Middle frontal gyrus (tissue), 1 donor: ENCODE measurements around the gene RNPS1.

Experiments
- DNase-seq: peaks from one replicate; pipeline ENCODE4 v3.0.0-alpha.2; 2015; ENCODE audit warnings: low spot score; ENCODE audit errors: extremely low spot score

The RNPS1 gene

DNA sequence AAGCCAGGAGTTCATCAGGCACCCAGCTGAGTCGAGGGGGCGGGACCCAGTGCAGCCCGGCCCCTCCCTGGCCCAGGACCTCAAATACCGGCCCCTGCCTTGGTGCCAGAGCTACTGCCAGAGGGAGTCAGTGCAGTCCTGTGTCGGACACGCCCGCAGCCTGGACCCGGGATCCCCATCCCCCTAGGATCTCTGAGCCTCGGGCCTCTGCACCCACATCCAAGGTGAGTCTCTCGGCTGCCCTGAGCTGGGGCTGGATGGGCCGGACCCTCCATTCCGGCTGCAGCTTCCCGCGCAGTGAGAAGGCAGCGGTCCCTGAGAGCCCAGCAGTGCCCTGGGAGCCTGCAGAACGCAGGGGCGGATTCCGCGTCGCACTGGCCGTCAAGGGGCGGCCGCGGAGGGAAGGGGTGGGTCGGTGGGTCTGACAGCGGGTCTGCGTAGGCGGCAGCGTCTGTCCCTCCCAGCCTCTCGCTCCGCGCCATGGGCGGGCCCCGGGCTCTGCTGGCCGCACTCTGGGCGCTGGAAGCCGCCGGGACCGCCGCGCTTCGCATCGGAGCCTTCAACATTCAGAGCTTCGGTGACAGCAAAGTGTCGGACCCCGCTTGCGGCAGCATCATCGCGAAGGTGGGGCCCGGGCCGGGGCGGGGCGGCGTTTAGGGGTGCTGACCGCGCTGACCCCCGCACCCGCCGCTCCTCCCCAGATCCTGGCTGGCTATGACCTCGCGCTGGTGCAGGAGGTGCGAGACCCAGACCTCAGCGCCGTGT is 31.4 kb downstream of the RNPS1 start, which contains the start of gene DNASE1L2:
DNASE1L2 (plus strand) TSS at position 108 of the 765 bp plus-strand sequence; CDS start at position 481, 373 bp downstream.
- DNase-seq: no peak

DNA sequence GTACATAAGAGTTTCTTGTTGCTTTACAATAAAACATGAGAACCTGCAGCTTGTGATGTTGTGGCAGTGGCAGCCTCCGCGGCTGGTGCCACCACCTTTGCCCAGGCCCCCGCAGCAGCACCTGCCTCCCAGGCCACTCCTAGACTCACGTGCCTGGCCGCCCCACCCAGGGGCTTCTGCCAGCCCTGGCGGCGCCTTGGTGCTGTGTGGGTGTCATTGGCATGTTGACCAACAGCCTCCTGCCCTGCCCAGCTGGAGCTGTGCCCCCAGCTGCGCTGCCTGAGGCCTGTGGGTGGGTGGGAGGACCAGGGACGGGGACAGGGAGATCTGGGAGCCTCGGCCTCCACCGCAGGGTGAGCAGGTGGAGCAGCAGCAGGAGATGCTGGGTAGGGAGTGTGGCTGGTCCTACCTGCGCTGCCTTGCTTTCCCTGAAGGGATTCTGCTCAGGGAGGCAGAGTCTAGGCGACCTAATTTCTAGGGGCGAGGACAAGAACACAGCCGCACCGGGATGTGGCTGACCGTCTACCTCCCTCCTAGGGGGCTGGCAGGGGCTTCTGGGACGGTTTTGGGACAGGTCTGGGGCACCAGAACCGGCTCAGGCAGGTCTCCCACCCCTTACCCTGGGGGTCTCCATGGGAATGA is 32.1 kb downstream of the RNPS1 start:
- DNase-seq: no peak

DNA sequence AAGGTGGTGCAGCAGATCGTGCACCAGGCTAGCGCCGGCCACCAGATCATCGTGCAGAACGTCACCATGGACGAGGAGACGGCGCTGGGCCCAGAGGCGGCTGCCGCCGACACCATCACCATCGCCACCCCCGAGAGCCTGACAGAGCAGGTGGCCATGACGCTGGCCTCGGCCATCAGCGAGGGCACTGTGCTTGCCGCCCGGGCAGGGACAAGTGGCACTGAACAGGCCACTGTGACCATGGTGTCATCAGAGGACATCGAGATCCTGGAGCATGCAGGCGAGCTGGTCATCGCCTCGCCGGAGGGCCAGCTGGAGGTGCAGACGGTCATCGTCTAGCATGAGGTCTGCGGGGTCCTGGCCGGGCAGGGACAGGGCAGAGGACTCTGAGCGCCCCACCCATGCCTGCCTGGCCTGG is 32.7 kb downstream of the RNPS1 start:
- DNase-seq: no peak

DNA sequence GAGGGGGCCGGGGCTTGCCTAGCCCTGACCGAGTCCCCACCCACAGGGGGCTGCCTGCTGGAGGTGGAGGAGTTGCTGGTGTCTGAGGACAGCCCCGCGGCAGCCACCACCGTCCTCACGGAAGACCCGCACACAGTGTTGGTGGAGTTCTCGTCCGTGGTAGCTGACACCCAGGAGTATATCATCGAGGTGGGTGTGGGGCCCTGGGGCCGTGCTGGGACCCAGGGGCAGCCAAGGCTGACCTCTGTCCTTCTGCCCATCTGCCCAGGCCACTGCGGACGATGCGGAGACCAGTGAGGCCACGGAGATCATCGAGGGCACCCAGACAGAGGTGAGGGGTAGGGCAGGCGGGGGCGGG is 33.1 kb downstream of the RNPS1 start:
- no peak for DNase-seq

DNA sequence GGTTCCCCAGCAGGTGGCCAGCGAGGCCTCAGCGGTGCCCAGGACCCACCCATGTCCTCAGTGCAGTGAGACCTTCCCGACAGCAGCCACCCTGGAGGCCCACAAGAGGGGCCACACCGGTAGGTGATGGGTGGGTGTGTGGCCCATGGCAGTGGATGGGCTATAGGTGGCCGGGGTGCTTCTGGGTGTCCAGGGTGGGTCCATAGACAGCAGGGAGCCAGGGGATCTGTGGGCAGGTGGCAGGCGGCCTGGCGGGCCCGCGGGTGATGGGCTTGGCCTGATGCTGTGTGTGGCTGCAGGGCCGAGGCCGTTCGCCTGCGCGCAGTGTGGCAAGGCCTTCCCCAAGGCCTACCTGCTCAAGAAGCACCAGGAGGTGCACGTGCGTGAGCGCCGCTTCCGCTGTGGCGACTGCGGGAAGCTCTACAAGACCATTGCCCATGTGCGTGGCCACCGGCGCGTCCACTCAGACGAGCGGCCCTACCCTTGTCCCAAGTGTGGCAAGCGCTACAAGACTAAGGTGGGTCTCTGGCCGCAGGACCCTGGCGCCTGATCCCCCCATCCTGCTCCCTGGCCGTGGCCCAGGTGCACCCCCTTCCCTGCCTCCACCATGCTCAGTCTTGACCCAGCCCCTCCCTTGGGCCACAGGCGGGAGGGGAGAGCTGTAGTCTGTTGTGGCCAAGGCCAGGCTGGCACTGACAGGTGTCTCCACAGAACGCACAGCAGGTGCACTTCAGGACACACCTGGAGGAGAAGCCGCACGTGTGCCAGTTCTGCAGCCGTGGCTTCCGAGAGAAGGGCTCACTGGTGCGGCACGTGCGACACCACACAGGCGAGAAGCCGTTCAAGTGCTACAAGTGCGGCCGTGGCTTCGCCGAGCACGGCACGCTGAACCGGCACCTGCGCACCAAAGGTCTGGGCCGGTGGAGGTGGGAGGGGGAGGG is 33.8 kb downstream of the RNPS1 start:
- DNase-seq: no peak

DNA sequence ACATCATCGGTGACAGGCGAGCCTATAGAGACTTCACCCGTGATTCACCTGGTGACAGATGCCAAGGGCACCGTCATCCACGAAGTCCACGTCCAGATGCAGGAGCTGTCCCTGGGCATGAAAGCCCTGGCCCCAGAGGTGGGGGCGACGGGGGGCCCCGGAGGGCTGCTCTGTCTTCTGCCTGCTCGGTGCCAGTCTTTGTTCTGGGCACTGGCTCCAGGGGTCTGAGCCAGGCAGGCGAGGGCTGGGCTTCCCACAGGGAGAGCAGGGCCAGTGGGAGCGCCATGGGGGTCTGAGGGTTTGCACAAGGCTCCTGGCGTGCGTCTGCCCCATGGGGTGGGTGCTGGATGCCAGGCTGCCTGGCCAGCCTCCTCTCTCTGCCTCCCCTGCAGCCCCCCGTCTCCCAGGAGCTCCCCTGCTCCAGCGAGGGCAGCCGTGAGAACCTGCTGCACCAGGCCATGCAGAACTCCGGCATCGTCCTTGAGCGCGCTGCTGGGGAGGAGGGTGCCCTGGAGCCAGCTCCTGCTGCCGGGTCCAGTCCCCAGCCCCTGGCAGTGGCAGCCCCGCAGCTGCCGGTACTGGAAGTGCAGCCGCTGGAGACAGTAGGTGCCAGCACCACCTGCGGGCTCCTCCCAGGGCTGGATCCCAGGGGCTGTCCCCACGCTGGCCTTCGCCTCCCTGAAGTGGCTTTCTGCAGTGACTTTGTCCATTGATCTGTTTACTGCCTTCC is 34.7 kb downstream of the RNPS1 start:
- no peak for DNase-seq

DNA sequence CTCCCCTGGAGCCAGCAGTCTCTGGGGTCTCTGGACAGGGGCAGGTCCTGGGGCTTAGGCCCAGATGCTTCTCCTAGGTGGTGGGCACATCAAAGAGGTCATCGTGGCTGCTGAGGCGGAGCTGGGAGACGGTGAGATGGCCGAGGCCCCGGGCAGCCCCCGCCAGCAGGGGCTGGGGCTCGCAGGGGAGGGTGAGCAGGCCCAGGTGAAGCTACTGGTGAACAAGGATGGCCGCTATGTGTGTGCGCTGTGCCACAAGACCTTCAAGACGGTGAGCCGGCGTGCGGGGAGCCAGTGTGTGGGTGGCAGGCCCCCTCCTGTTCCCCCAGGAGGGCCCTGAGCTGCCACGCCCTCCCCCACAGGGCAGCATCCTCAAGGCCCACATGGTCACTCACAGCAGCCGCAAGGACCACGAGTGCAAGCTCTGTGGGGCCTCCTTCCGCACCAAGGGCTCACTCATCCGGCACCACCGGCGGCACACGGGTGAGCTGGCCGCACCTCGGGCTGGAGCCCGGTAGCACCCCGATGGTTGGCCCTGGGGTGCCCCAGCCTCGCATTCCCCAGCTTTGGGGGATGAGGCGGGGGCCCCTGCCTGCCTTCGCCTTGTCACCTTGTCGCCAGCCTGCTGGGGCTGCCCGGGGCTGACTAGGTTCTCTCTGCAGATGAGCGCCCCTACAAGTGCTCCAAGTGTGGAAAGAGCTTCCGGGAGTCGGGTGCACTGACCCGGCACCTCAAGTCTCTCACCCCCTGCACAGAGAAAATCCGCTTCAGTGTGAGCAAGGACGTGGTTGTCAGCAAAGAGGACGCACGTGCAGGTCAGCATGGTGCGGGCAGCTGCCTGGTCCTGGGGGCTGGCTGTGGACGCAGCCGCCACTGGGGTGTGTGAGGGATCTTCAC is 35.6 kb downstream of the RNPS1 start:
- DNase-seq: no peak

DNA sequence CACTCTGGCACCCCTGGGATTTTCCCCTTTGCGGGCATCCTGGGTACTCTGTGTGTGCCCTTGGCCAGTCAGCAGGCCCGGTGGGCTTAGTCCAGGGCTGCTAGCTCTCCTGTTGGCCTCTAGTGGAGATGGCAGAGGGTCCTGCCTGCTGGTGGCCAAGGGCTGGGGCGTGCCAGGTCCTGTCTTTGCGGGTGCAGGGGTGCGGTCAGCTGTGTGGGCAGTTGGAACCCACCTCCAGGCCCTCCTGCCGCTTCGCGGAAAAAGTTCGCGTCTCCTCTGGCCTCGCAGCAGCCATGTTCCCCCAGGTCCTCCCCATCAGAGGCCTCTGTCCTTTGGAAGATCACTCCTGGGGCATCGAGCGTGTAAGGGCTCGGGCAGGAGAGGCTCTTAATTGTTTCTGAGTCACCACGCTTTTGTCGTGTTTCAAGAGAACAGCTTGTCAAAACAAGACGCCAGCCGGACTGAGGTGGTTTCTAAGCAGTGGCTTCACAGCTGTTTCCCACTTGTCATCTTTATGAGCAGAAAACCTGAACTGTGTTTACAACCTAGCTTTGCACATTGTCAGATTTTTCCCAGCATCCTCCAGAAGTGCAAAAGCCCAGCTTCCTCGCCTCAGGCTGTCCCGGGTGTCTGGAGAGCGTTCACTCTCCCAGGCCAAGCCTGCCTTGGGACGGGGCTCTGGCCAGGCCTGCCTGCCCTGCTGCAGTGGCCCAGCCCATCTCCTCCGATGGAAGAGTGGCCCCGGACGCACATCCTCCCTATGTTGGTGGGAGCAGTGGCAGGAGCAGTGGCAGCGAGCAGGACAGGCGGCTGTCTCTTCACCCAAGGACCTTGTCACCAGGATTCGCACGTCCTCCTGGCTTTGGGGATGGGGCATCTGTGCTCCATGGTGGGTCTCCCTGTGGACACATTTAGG is 36.7 kb downstream of the RNPS1 start:
- DNase-seq: no peak

DNA sequence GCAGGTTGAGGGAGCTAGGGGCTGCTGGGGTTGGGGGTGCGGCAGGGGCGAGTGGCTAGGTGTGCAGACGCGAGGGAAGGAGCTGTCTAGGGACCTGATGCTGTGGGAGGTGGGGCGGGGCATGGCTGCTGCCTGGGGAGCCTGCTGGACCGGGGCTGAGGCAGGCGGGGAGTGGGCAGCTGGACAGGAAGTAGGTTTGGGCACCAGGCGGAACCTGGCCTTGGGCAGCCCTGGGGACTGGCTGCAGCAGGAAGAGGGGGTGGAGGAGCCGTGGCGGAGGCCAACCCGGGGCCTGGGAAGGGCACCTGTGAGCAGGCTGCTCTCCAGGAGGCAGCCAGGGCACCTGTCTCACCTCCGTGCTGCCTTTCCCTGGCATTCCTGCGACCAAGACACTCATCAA is 37.5 kb downstream of the RNPS1 start:
- DNase-seq: no peak

DNA sequence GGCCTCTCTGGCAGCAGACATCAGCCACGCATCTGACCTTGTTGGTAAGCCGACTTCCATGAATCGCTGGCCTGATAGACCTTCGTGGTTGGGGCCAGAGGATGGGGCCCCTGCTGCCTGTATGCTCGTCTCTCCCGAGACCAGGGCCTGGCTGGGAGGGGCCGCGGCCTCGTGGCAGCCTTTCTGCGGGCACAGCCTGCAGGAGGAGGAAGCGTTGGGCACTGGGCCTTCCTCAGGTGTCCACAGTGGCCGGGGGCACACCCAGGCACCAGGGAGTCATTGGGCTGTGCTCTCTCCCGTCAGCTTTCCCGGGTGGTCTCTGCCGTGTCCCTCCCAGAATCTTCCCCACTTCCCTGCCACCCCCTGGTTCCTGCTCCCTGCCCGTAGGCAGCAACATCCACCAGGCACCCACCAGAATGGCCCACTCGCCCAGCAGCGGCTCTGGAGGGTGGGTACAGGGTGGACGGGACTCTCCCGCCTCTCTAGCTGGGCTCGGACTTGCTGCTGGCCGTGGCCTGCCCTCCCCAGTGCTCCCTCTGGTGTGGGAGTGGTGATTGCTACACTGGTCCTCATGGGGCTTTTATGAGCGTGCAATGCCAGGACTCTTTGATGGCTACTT is 38.2 kb downstream of the RNPS1 start:
- DNase-seq: no peak

DNA sequence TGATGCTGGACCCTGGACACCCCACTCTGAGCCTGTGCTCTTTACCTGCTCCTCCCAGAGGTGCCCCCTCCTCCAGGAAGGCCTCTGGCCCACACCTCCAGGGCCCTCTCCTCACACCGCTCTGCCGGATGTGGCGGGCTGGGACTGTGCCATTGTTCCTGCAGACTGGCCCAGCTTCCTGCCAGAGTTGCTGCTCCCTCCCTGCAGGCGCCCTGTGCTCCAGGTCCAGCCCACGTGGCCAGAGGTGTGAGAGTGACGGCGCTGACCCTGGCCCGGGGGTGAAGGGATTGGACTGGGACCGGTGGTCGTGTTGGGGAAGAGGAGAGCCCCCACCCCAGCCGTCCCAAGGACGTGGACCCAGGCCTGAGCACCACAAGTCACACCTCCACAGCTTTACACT is 38.8 kb downstream of the RNPS1 start:
- DNase-seq: no peak

DNA sequence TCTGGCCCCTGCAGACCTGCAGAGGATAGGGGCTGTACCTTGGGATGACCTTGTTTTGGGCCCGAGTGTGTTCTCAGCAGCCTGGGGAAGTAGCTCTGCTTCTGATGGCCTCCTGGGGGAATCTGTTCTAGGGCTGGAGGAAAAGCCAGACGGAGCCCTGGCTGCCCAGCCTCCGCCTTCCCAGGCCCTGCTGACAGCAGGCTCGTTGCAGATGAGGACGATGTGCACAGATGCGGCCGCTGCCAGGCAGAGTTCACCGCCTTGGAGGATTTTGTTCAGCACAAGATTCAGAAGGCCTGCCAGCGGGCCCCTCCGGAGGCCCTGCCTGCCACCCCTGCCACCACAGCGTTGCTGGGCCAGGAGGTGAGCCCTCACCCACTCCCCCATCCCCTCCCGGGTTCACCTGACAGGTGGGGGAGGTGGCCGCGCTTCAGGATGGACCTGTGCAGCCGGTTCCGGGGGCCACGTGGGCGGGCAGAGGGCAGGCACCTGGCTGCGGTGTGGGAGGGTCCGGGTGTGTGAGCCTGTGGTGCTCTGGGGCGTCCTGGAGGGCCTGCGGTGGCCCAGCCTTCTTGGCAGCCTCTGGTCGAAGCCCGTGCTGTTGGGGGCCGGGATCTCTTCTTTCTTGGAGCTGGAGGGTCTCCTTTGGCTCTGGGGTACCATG is 39.6 kb downstream of the RNPS1 start:
- no peak for DNase-seq

DNA sequence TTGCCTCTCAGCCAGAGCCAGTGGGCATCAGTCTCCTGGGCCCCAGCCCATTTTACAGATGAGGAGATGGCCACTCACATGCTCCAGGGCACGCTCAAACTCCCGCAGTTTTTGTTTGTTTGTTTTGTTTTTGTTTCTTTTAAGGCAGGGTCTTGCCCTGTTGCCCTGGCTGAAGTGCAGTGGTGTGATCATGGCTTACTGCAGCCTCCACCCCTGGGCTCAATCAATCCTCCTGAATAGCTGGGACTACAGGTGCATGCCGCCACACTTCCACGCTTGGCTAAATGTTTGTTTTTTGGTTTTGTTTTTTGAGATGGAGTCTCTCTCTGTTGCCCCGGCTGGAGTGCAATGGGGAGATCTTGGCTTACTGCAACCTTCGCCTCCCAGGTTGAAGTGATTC is 41.0 kb downstream of the RNPS1 start:
- DNase-seq: no peak

DNA sequence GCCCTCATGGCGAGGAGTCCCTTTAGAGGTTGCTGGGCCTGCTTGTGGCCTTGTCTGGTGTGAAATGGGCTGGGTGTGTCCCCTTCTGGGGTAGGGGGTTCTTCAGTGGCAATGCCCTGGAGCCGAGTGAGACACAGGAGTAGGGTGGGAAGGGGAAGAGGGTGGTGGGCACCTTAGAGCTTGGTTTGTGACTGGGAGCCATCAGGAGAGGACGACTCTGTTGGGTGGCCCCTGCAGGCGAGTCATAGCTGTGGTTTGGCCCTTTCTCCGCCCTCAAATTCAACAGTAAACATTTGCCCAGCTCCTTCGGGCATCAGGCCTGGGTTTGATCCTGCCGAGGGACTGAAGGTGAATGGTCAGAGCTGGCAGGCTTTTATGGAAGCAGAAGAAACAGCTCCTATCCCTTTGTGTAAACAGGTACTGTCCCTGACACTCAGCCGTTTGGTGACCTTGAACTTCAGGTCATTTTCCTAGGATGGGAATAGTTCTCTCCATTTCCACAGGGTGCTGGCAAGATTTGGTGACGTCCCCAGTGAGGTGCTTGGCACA is 41.6 kb downstream of the RNPS1 start:
- no peak for DNase-seq

DNA sequence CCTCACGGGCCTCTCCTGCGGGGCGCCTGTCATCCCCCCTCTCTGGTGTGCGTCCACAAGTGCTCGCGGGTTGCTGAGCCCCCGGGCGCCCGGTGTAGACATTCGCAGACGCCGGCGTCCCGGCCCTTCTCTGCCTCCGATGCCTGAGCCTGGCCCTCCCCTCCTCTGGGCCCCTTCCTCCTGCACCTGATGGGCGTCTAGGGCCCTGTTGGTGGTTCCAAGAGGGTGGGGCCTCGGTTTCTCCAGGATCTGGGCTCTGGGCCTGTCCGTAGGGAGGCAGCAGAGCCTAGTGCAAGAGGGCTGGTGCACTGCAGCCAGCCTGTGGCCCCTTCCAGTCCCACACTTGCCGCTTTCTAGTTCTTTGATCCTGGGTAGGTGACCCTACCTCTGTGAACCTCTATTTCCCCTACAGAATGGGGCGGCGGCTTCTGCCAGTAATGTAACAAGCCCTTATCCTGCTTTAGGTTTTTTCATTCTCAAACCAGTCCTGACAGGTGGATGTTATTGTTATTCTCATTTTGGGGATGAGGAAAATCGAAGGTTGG is 43.9 kb downstream of the RNPS1 start:
- DNase-seq: no peak

DNA sequence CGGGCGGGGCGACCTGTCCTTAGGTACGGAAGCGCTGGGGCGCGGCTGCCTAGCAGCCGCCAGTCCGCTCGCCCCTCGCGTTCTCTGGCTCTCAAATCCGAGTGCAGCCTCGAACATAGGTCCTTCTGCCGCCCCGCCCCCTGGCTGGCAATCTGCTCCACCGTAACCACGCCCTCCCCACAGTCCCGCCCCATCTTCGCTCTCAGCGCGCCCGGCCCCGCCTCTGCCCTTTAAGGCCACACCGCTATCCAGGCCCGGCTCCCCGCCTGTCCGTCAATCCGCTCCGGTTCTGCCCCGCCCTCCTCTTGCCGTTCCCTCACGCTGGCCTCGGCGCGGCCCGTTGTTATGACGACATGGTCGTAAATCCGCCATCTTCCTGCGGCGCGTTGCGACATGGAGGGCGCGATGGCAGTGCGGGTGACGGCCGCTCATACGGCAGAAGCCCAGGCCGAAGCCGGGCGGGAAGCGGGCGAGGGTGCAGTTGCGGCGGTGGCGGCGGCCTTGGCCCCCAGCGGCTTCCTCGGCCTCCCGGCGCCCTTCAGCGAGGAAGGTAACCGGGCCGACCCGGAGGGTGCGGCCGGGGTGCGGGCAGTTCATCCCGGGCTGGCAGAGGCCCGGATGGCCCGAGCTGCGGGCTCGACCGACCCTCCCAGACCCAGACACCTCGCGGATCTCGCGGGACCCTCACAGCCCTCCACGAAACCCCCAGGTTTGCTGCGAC is 44.5 kb downstream of the RNPS1 start, which contains the start of gene E4F1:
E4F1 (plus strand) TSS at position 371 of the 721 bp plus-strand sequence; CDS start at position 394, 23 bp downstream.
- DNase-seq: peak; percentile 94

DNA sequence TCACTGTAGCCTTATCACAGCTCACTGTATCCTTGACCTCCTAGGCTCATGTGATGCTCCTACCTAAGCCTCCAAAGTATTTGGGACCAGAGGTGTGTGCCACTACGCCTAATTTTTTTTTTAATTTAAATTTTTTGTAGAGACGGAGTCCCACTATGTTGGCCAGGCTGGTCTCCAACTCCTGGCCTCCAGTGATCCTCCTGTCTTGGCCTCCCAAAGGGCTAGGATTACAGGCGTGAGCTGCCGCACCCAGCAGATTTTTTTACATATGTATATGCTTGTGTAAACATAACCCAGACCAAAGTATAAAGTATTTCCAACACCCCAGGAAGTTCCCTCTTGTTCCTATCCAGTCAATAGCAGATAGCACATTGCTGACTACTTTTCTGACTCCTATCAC is 51.6 kb downstream of the RNPS1 start:
- no peak for DNase-seq
